ENCODE data around the gene AVEN. TPM values are rescaled to one million over a fixed set of nuclear protein-coding genes. Genes with fewer than 3 reads are reported as not detected.
"Not testable (repeated sequence)": the region's sequence is repeated elsewhere in the genome, so short reads cannot be mapped to it uniquely, and the experiment has no call there.

The AVEN gene
- total RNA-seq, 1 donor from 2014 or later = 8.6 TPM

DNA sequence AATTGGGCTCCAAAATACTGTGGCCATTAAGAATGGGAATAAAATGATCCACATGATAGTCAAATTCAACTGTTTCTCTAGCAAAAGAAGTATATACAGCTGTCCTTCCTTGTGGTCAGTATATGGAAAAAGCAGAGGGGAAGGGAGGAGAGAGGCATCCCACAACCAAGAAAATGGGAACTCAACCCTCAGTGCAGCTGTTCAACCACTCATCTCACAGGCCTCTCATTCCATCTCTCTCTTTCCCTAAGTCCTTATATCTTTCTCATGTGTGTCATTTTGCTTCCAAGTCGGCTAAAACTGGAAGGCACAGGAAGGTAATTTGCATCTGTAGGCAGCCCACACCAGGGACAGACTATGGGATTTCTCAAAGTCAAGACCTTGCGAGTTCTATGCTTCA lies 27.5 kb downstream of the AVEN start:
- TF ChIP-seq, protein P1, sequence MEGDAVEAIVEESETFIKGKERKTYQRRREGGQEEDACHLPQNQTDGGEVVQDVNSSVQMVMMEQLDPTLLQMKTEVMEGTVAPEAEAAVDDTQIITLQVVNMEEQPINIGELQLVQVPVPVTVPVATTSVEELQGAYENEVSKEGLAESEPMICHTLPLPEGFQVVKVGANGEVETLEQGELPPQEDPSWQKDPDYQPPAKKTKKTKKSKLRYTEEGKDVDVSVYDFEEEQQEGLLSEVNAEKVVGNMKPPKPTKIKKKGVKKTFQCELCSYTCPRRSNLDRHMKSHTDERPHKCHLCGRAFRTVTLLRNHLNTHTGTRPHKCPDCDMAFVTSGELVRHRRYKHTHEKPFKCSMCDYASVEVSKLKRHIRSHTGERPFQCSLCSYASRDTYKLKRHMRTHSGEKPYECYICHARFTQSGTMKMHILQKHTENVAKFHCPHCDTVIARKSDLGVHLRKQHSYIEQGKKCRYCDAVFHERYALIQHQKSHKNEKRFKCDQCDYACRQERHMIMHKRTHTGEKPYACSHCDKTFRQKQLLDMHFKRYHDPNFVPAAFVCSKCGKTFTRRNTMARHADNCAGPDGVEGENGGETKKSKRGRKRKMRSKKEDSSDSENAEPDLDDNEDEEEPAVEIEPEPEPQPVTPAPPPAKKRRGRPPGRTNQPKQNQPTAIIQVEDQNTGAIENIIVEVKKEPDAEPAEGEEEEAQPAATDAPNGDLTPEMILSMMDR (IDR thresholded peaks at IDR 0.05; ENCODE audit: unreplicated experiment) = no peak
- Mint-ChIP-seq H3K27me3 (ENCODE audit: low read depth) (no peaks in the 10 kb centered on the region), H3K27ac (no peak overlapping the region), H3K36me3 (no peaks in the 10 kb centered on the region), H3K9me3 (no peaks in the 10 kb centered on the region), H3K4me1 (no peaks in the 10 kb centered on the region), H3K4me3 (no peak overlapping the region)
- DNase-seq (ENCODE audit: low spot score in 2 of 2, unreplicated experiment in 2 of 2) = no peak

- no peak for DNase-seq (ENCODE audit: low spot score in 2 of 2, unreplicated experiment in 2 of 2)
- Mint-ChIP-seq H3K36me3 (no peaks in the 10 kb centered on the region), H3K4me1 (no peaks in the 10 kb centered on the region), H3K4me3 (no peak overlapping the region), H3K9me3 (no peaks in the 10 kb centered on the region), H3K27ac (no peak overlapping the region), H3K27me3 (ENCODE audit: low read depth) (no peaks in the 10 kb centered on the region)
- TF ChIP-seq, protein P1 (IDR thresholded peaks at IDR 0.05; ENCODE audit: unreplicated experiment) = no peak
Measured at GRCh38 chr15:34010921-34011320, 28.1 kb downstream of the AVEN start.

GRCh38 chr15:34009656-34010055 lies 29.3 kb downstream of the AVEN start:
- Mint-ChIP-seq H3K4me3 (no peak overlapping the region), H3K36me3 (no peaks in the 10 kb centered on the region), H3K27me3 (ENCODE audit: low read depth) (no peaks in the 10 kb centered on the region), H3K27ac (no peak overlapping the region), H3K9me3 (no peaks in the 10 kb centered on the region), H3K4me1 (no peaks in the 10 kb centered on the region)
- TF ChIP-seq, protein P1 (IDR thresholded peaks at IDR 0.05; ENCODE audit: unreplicated experiment) = no peak
- no peak for DNase-seq (ENCODE audit: low spot score in 2 of 2, unreplicated experiment in 2 of 2)

DNA sequence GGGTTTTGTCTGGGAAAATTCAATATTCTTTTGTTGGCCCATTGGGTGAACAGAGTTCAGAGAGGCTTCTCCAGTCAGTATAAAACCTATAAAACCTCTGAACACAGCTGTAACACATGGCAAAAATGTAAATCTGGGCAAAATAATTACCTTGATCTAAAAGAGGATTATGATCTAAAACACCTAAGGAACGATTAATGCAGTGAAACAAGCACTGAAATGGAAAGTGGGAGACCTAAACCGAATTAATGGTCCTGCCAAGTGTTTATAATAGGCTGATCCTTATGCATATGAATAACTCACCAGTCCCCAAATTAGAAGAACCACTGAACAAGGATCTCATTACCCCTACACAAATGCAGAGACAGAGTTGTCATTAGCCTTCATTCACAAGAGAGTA lies 32.6 kb downstream of the AVEN start:
- Mint-ChIP-seq H3K36me3 (no peaks in the 10 kb centered on the region), H3K4me1 (no peaks in the 10 kb centered on the region), H3K4me3 (no peak overlapping the region), H3K9me3 (no peaks in the 10 kb centered on the region), H3K27me3 (ENCODE audit: low read depth) (no peaks in the 10 kb centered on the region), H3K27ac (no peak overlapping the region)
- TF ChIP-seq, protein P1 (IDR thresholded peaks at IDR 0.05; ENCODE audit: unreplicated experiment) = no peak
- no peak for DNase-seq (ENCODE audit: low spot score in 2 of 2, unreplicated experiment in 2 of 2)

DNA sequence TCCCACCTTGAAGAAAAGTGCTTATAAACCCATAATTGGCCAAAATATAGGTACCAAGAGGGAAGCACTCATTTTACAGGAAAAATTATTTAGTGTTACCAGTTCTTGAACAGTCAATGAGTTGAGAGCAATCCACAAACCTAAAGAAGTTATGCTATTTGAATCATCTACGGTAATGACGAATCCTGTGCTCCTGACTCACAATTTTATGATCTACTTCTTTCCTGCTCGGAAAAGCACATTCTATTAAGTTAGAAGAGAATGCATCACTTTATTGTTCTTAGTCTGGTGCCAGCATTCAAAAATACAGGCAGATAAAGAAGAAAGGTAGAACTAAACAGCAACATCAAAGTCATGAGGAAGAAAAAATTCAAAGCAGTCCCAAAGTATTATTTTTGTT lies 37.5 kb downstream of the AVEN start:
- TF ChIP-seq, protein P1 (IDR thresholded peaks at IDR 0.05; ENCODE audit: unreplicated experiment) = no peak
- DNase-seq (ENCODE audit: low spot score in 2 of 2, unreplicated experiment in 2 of 2) = no peak
- no peaks in the 10 kb centered on the region for H3K9me3 Mint-ChIP-seq
- H3K27me3 Mint-ChIP-seq (ENCODE audit: low read depth) = no peaks in the 10 kb centered on the region
- H3K4me3 Mint-ChIP-seq = no peak overlapping the region
- no peak overlapping the region for H3K27ac Mint-ChIP-seq
- H3K36me3 Mint-ChIP-seq = no peaks in the 10 kb centered on the region
- no peaks in the 10 kb centered on the region for H3K4me1 Mint-ChIP-seq

GRCh38 chr15:33995666-33996065 lies 43.3 kb downstream of the AVEN start:
- not testable (repeated sequence) for H3K9me3 Mint-ChIP-seq; H3K4me3 Mint-ChIP-seq; H3K27me3 Mint-ChIP-seq (ENCODE audit: low read depth); H3K4me1 Mint-ChIP-seq; H3K36me3 Mint-ChIP-seq; DNase-seq (ENCODE audit: low spot score in 2 of 2, unreplicated experiment in 2 of 2); H3K27ac Mint-ChIP-seq

Measured in mesothelial cell of epicardium (in vitro differentiated cells).